ENCODE measurements around the gene SH3BP2. TPM values are rescaled to one million over a fixed set of nuclear protein-coding genes. Genes with fewer than 3 reads are reported as not detected.

The SH3BP2 gene
- total RNA-seq, 1 donor: 30.8 TPM

- H3K4me3 ChIP-seq (ENCODE audit: low read depth, low read length): no peak overlapping the region
- no peak for TF ChIP-seq CTCF (IDR thresholded peaks at IDR 0.05; ENCODE audit: insufficient read depth, low read length)
- peak; percentile 41 for DNase-seq (ENCODE audit: low read depth)
These were observed 67.8 kb downstream of the SH3BP2 start for GRCh38 chr4:2860391-2861348.

- no peak overlapping the region for H3K4me3 ChIP-seq (ENCODE audit: low read depth, low read length)
- DNase-seq (ENCODE audit: low read depth): no peak
- TF ChIP-seq CTCF (IDR thresholded peaks at IDR 0.05; ENCODE audit: insufficient read depth, low read length): no peak
These were observed 68.9 kb downstream of the SH3BP2 start for GRCh38 chr4:2861631-2862436.

- H3K4me3 ChIP-seq (ENCODE audit: low read depth, low read length): no peak overlapping the region
- TF ChIP-seq CTCF (IDR thresholded peaks at IDR 0.05; ENCODE audit: insufficient read depth, low read length): no peak
- peak; percentile 42 for DNase-seq (ENCODE audit: low read depth)
These were observed 69.6 kb downstream of the SH3BP2 start for GRCh38 chr4:2862528-2862927.

GRCh38 chr4:2863649-2864048 lies 70.8 kb downstream of the SH3BP2 start:
- no peak for DNase-seq (ENCODE audit: low read depth)
- no peak overlapping the region for H3K4me3 ChIP-seq (ENCODE audit: low read depth, low read length)
- TF ChIP-seq CTCF (IDR thresholded peaks at IDR 0.05; ENCODE audit: insufficient read depth, low read length): no peak

- no peak overlapping the region for H3K4me3 ChIP-seq (ENCODE audit: low read depth, low read length)
- DNase-seq (ENCODE audit: low read depth): no peak
- TF ChIP-seq CTCF (IDR thresholded peaks at IDR 0.05; ENCODE audit: insufficient read depth, low read length): no peak
These were observed 72.4 kb downstream of the SH3BP2 start for GRCh38 chr4:2865196-2865780.

- H3K4me3 ChIP-seq (ENCODE audit: low read depth, low read length): no peak overlapping the region
- no peak for DNase-seq (ENCODE audit: low read depth)
- TF ChIP-seq CTCF (IDR thresholded peaks at IDR 0.05; ENCODE audit: insufficient read depth, low read length): no peak
These were observed 73.4 kb downstream of the SH3BP2 start for GRCh38 chr4:2866160-2866861.
